Measurements from ENCODE around the gene TSGA10IP.

Gene TSGA10IP

GRCh38 chr11:65945430-65945911, at the start of gene TSGA10IP:
Gene TSGA10IP (plus strand): TSS chr11:65945480. CDS start chr11:65945676, 196 bp downstream.
- DNase-seq: no peak

GRCh38 chr11:65895482-65895981, 49.7 kb upstream of the TSGA10IP start:
- DNase-seq: no peak

DNA sequence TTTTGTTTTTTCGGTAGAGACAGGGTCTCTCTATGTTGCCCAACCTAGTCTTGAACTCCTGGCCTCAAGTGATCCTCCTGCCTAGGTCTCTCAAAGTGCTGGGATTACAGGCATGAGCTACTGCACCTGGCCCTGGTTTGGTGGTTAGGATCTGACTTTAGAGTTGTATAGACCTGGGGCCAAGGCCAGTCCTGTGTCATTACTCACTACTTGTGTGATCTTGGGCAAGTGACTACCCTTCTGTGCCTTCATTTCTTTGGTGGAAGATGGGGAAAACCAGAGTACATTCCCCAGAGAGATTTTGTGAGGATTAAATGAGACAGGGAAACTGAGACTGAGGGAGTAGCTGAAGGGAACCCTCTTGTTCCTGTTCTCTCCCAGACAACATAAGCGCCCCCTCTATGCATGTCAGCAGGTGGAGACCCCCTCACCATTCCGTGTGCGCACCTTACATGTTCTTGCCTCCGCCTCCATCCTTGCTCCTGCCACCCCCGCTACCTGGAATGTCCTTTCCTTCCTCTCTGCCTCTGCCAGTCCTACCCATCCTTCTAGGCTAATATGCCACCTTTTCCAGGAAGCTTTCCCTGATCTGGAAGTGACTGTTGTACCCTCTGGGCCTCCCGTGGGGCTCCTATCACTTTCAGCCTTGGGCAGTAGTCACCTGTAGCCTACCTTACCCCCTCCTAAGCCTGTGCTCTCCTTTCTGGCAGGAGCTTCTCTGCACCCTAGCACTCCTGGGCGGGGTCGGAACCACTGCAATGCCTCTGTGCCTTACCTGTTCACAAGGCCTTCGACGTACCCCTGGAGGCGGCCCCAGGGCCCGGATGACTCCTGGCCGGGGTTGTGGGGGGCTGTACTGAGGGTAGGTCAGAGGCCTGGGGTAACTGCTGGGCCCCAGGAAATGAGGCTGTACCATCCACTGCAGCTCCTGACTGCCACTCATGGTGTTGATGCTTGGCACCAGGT, 49.0 kb upstream of the TSGA10IP start:
- no peak for DNase-seq

- no peak for DNase-seq
Measured at GRCh38 chr11:65897020-65897471, 48.2 kb upstream of the TSGA10IP start.

- DNase-seq: no peak
Measured at GRCh38 chr11:65898656-65899355, 46.5 kb upstream of the TSGA10IP start.

GRCh38 chr11:65899356-65900124, 45.7 kb upstream of the TSGA10IP start:
- peak; percentile 76 for DNase-seq

GRCh38 chr11:65900125-65900898, 45.0 kb upstream of the TSGA10IP start, which contains the start of gene FOSL1:
Gene FOSL1 (minus strand): TSS chr11:65900388. CDS start chr11:65900339, 49 bp downstream.
- peak; percentile 93 for DNase-seq

DNA sequence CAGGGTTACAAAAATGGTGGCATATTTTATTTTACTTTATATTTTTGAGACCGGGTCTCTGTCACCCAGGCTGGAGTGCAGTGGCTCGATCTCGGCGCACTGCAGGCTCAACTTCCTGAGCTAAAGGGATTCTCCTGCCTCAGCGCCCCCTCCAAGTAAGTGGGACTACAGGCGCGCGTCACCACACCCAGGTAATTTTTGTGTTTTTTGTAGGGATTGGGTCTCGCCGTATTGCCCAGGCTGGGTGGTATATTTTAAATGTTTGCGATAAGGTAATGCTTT, 44.4 kb upstream of the TSGA10IP start:
- no peak for DNase-seq

- DNase-seq: peak; percentile 89
Measured at GRCh38 chr11:65903068-65903481, 42.2 kb upstream of the TSGA10IP start.

DNA sequence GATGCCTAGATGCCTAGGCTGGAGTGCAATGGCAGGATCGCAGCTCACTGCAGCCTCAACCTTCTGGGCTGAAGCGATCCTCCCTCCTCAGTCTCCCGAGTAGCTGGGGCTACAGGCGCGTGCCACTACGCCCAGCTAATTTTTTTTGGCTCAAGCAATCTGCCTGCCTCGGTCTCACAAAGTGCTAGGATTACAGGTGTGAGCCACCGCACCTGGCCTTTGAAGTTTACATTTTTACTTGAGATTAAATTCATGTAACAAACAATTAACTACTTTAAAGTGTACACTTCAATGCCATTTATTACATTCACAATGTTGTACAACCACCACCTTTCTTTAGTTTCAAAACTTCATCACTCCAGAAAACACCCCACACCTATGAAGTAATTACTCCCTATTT, 41.6 kb upstream of the TSGA10IP start:
- no peak for DNase-seq

GRCh38 chr11:65906602-65907001, 38.7 kb upstream of the TSGA10IP start:
- no peak for DNase-seq

DNA sequence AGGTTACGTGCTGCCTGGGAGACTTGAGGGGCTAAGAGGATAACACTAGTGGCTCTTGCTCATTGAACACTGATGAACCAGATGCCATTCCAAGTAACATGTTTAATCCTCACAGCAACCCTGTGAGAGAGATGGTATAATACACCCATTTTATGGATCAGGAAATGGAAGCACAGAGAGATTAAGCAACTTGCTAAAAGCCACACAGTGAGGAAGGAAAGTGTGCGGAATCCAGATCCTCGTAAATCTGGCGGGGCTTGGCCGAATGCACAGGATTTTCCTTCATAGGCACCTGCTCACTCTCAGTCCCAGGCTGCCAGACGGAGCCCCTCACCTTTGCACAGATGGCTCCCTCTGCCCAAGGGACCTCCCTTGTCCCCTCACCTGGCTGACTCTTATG, 37.4 kb upstream of the TSGA10IP start:
- no peak for DNase-seq

GRCh38 chr11:65911682-65912568, 33.4 kb upstream of the TSGA10IP start:
- DNase-seq: peak; percentile 90

GRCh38 chr11:65912845-65913244, 32.4 kb upstream of the TSGA10IP start:
- DNase-seq: no peak

- no peak for DNase-seq
Measured at GRCh38 chr11:65915101-65915820, 30.0 kb upstream of the TSGA10IP start.

DNA sequence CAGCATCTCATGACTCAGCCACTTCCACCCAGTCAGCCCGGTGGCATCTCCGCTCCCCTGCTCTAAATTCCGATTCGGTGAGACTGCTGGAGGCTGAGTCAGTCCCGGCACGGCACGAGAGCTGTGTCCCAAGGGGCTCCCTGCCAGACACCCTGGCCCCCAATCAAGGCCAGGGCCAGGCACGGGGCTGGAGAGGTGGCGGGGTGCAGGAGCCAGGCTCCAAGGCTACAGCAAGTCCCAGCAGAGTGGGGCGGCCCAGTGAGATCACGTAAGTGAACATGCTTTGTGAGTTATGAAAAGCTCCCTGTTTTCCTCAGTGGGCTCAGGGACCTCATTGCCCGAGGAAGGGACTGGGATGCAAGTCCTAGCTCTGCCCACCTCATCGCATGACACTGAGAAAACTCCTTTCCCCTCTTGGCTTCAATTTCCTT, 29.4 kb upstream of the TSGA10IP start:
- DNase-seq: peak; percentile 98

GRCh38 chr11:65916391-65916790, 28.9 kb upstream of the TSGA10IP start:
- DNase-seq: no peak

- no peak for DNase-seq
Measured at GRCh38 chr11:65917077-65917433, 28.2 kb upstream of the TSGA10IP start.

DNA sequence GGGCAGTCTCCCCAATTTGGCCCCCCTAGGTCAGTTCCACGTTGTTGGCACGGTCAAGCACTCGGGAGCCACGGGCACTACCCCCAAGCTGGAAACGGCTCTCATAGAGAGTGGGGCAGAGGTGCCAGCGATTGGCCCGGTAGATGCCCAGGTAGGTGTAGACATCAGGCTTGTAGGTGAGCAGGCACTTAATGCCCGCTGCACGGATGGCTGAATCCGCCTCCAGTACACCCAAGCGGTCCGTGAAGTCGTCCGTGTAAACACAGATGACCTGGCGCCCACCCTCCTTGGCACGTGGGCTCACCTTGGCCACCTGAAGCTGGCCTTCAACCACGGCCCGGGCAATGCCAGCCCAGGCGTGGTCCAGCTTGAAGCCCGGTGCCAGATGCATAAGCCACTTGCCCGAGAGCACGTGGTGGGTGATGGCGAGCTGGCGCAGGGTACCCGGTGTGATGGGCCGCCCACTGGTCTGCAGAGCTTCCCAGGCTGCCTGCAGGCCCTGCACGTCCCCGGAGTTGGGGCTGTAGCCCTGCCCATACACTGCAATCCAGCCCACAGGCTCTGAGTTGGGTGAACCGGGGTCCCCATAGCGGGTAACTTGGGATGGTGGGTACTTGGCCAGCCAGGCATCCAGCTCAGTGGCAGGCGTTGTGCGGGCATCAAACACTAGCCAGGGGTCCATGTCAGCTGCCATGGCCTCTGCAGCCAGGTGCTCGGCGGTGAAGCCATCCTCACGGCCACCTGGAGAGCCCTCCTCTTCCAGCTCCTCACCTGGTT, 27.7 kb upstream of the TSGA10IP start:
- DNase-seq: no peak
